Right lobe of liver (tissue), 6 donors: Measurements from ENCODE around the gene MUSK. TPM values are rescaled to one million over a fixed set of nuclear protein-coding genes. Genes with fewer than 3 reads are reported as not detected.
"Not testable (repeated sequence)": the region's sequence is repeated elsewhere in the genome, so short reads cannot be mapped to it uniquely, and the experiment has no call there.

Source experiments
- ATAC-seq, 4 donors: fragments of 200-7000 bp; cut with Tn5 transposase; one replicate each; pipeline ENCODE4 v1.9.1; 2020; ENCODE audit warnings: mild to moderate bottlenecking in 4 of 4, moderate library complexity in 4 of 4
- DNase-seq, 3 donors: peaks; one replicate each; pipeline ENCODE4 v3.0.0-alpha.2; 2020
- H3K27ac ChIP-seq, 3 donors: fragments of 200-600 bp; one replicate each; pipeline ENCODE4 v1.8.0; 2022
- H3K27me3 ChIP-seq, 2 donors: fragments of 200-600 bp; one replicate each; pipeline ENCODE4 v1.8.0; 2022
- H3K36me3 ChIP-seq, 4 donors: fragments of 200-600 bp; sonication (generic) in 1 of 4; one replicate each; pipeline versions ENCODE4 v1.5.1 to v1.8.0; 2017 to 2022; ENCODE audit warnings: control low read depth in 1 of 4
- H3K4me1 ChIP-seq, 4 donors: fragments of 200-600 bp; sonication (generic) in 1 of 4; one replicate each; pipeline versions ENCODE4 v1.5.1 to v1.8.0; 2017 to 2022; ENCODE audit warnings: control low read depth in 1 of 4
- H3K4me3 ChIP-seq, 3 donors: fragments of 200-600 bp; one replicate each; pipeline ENCODE4 v1.8.0; 2022
- H3K9me3 ChIP-seq, 4 donors: fragments of 200-600 bp; sonication (generic) in 1 of 4; one replicate each; pipeline versions ENCODE4 v1.5.1 to v1.8.0; 2017 to 2022; ENCODE audit warnings: control low read depth in 1 of 4
- POLR2A ChIP-seq: fragments of 450-650 bp; IDR thresholded peaks from one replicate; pipeline ENCODE4 v1.6.1; 2017; ENCODE audit warnings: antibody characterized with exemption, mild to moderate bottlenecking
- WGBS: methylation state at CpG from one replicate; pipeline ENCODE4 v1.1.6; 2018; ENCODE audit warnings: low coverage, low lambda C conversion rate; ENCODE audit not compliant: insufficient coverage; ENCODE audit errors: missing lambda C conversion rate; 5-methylcytosine and 5-hydroxymethylcytosine counted together
- intact Hi-C, 2 donors: fragments of 100-400 bp; cut with DNase I; formaldehyde crosslinking; loops; one replicate each; pipeline versions ENCODE4 v1.11.2 to v1.14.1; 2022
- total RNA-seq, 6 experiments: library from RNA; depleted of rRNA in 2 of 6; stranded (reverse); fragments of >200 nt in 2 of 6; fragmentation: NEBNext Ultra II Directional in 3 of 6; extraction: Animal tissue kit (Norgen Biotek cat#: 25700) in 3 of 6; gene quantifications; one replicate each; pipeline versions ENCODE4 v1.1.0 to v1.2.4, GENCODE V29; 2016 to 2023
- TF ChIP-seq, protein P1 (sequence below), 4 donors: fragments of 200-600 bp in 3 of 4; fragments of 450-650 bp in 1 of 4; IDR thresholded peaks; one replicate each; pipeline versions ENCODE4 v1.5.1 to v1.8.0; 2016 to 2022; ENCODE audit warnings: antibody characterized with exemption in 4 of 4, mild to moderate bottlenecking in 2 of 4
- donor health status: DM: no; HTN: yes; CAD: no.
- donor health status: DM: no; HTN: no; CAD: no.
- donor health status: DM: no; HTN: no; CAD: no.
- donor health status: DM: no; HTN: yes; CAD: no.
- donor health status: DM: no; HTN: yes; CAD: no.

Gene MUSK
- total RNA-seq, 6 experiments from 2014 or later: 0.06 to 0.12 (median 0.12) TPM; not detected in 2

GRCh38 chr9:110825950-110826349 is 157.4 kb downstream of the MUSK start:
- ATAC-seq (no peak), DNase-seq (no peak)
- H3K27me3 ChIP-seq: no peaks in the 10 kb centered on the region
- H3K27ac ChIP-seq: no peak overlapping the region
- TF ChIP-seq POLR2A: no peak
- TF ChIP-seq, protein P1, sequence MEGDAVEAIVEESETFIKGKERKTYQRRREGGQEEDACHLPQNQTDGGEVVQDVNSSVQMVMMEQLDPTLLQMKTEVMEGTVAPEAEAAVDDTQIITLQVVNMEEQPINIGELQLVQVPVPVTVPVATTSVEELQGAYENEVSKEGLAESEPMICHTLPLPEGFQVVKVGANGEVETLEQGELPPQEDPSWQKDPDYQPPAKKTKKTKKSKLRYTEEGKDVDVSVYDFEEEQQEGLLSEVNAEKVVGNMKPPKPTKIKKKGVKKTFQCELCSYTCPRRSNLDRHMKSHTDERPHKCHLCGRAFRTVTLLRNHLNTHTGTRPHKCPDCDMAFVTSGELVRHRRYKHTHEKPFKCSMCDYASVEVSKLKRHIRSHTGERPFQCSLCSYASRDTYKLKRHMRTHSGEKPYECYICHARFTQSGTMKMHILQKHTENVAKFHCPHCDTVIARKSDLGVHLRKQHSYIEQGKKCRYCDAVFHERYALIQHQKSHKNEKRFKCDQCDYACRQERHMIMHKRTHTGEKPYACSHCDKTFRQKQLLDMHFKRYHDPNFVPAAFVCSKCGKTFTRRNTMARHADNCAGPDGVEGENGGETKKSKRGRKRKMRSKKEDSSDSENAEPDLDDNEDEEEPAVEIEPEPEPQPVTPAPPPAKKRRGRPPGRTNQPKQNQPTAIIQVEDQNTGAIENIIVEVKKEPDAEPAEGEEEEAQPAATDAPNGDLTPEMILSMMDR (IDR thresholded peaks at IDR 0.05): no peak
- no peak overlapping the region for H3K4me3 ChIP-seq
- H3K9me3 ChIP-seq: no peaks in the 10 kb centered on the region
- intact Hi-C loops: no loop called here
- no peaks in the 10 kb centered on the region for H3K36me3 ChIP-seq
- 75% methylated on average over 2 of the region's 2 CpGs for WGBS
- H3K4me1 ChIP-seq: no peaks in the 10 kb centered on the region

GRCh38 chr9:110826400-110826799 is 157.8 kb downstream of the MUSK start:
- intact Hi-C loops, DNase-seq, H3K27me3 ChIP-seq, H3K36me3 ChIP-seq, H3K9me3 ChIP-seq, ATAC-seq, H3K4me3 ChIP-seq, H3K4me1 ChIP-seq, H3K27ac ChIP-seq: not testable (repeated sequence)
- 54% methylated on average over 8 of the region's 9 CpGs for WGBS

DNA sequence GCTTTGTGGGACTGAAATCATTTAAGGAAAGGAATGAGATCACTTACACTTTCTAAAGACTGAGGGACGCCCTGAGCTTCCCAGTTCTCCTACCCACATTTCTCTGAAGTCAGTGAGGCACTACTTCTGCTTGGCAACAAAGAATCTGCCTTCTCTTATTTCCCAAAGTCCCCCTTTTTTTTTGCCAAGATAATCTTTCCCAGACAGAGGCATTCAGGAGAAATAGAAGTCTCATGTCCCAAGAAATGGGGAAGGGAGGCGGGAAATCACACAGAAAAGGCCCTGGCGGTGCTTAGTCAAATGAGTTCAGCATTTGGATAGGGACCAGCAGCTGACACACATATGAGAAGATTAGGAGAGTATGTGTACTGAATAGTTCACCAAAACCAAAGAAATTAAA is 159.7 kb downstream of the MUSK start:
- Histone ChIP-seq H3K9me3 (no peaks in the 10 kb centered on the region), H3K4me1 (no peaks in the 10 kb centered on the region), H3K27ac (no peak overlapping the region), H3K27me3 (no peaks in the 10 kb centered on the region), H3K4me3 (no peak overlapping the region), H3K36me3 (no peaks in the 10 kb centered on the region)
- ATAC-seq: no peak
- intact Hi-C loops: no loop called here
- DNase-seq: no peak
- TF ChIP-seq, protein P1 (IDR thresholded peaks at IDR 0.05): no peak
- no peak for TF ChIP-seq POLR2A
- 67% methylated on average over 3 of the region's 3 CpGs for WGBS

DNA sequence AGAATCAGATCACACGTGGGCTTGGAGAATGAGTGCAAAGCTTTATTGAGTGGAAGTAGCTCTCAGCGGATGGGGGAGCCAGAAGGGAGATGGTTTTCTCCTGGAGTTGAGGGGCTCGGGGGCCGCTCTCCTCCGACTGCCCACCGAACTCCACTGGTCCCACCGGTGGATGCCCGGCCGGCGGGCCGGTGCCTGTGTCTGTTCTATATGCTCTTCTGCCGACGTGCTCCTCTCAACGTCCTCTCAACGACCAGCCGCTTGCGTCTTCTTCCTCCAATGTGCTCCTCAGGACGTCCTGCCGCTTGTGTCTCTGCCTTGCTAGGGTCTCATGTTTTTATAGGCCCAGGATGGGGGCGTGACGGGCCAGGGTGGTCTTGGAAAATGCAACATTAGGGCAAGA is 161.9 kb downstream of the MUSK start:
- no peak for TF ChIP-seq POLR2A
- TF ChIP-seq, protein P1 (IDR thresholded peaks at IDR 0.05): no peak
- 50% methylated on average over 3 of the region's 21 CpGs for WGBS

DNA sequence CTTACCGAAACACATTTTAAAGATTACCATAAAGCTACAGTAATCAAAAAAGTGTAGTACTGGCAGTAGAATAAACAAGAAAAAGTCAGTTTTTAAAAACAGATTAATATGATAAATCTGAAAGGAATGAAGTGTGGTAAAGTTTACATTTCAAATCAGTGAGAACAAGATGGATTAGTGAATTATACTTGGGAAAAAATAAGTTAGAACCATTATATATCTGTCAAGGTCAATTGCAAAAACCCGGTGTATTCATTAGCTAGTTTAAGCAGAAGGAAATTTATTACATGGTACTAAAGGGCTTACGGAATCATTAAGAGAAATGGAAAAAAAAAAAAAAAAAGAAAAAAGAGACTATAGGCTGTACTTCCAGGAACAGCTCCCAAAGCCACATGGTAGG is 164.3 kb downstream of the MUSK start:
- DNase-seq (no peak), ATAC-seq (no peak)
- 79% methylated on average over 3 of the region's 3 CpGs for WGBS
- Histone ChIP-seq H3K9me3 (no peaks in the 10 kb centered on the region), H3K27ac (no peak overlapping the region), H3K4me3 (no peak overlapping the region), H3K27me3 (no peaks in the 10 kb centered on the region), H3K36me3 (no peaks in the 10 kb centered on the region), H3K4me1 (no peaks in the 10 kb centered on the region)
- intact Hi-C loops: no loop called here
- TF ChIP-seq, protein P1 (IDR thresholded peaks at IDR 0.05): no peak
- no peak for TF ChIP-seq POLR2A

More for the DNA sequence above, 161.9 kb downstream of the MUSK start:
- no peak for ATAC-seq
- intact Hi-C loops: no loop called here
- no peaks in the 10 kb centered on the region for H3K9me3 ChIP-seq
- no peak overlapping the region for H3K27ac ChIP-seq
- no peaks in the 10 kb centered on the region for H3K27me3 ChIP-seq
- H3K4me1 ChIP-seq: no peaks in the 10 kb centered on the region
- DNase-seq: no peak
- no peaks in the 10 kb centered on the region for H3K36me3 ChIP-seq
- H3K4me3 ChIP-seq: no peak overlapping the region
